ENCODE measurements around the gene FGF9.

DNA sequence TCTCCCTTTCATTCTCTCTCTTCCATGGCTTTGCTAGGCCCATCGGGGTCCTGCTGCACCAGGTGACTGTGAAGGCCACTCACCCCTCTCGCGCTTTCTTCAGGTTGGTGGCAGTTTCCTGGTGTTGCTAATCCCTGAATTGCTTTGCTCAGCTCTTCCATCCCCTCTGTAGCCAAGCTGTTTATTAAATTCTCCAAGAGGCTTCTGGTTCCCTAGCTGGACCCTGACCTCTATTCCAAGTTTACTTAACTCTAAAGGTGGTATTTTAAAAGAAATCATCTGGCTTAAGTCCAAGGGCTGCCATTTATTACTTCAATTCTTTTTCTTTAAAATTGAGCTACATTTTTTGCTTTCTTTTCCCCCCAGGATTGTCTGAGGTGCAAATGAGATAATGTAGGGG lies 34.2 kb upstream of the FGF9 start:
- TF ChIP-seq JUND (IDR thresholded peaks at IDR 0.05; ENCODE audit: low read length) (no peak), EZH2 (IDR thresholded peaks at IDR 0.05; ENCODE audit: low read depth, low read length, severe bottlenecking) (no peak), SP2 (IDR thresholded peaks at IDR 0.05; ENCODE audit: low read length) (no peak)
- TF ChIP-seq, protein P1, sequence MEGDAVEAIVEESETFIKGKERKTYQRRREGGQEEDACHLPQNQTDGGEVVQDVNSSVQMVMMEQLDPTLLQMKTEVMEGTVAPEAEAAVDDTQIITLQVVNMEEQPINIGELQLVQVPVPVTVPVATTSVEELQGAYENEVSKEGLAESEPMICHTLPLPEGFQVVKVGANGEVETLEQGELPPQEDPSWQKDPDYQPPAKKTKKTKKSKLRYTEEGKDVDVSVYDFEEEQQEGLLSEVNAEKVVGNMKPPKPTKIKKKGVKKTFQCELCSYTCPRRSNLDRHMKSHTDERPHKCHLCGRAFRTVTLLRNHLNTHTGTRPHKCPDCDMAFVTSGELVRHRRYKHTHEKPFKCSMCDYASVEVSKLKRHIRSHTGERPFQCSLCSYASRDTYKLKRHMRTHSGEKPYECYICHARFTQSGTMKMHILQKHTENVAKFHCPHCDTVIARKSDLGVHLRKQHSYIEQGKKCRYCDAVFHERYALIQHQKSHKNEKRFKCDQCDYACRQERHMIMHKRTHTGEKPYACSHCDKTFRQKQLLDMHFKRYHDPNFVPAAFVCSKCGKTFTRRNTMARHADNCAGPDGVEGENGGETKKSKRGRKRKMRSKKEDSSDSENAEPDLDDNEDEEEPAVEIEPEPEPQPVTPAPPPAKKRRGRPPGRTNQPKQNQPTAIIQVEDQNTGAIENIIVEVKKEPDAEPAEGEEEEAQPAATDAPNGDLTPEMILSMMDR (IDR thresholded peaks at IDR 0.05; ENCODE audit: control extremely low read depth in 1 of 3, insufficient read depth in 1 of 3, low read depth in 1 of 3, low read length in 3 of 3), result no peak

All from H1 (cell line).